ENCODE measurements around the gene LHX4.

LHX4 gene

GRCh38 chr1:180246579-180246978, 16.5 kb downstream of the LHX4 start:
- no peak for ATAC-seq
- TF ChIP-seq, protein P1, sequence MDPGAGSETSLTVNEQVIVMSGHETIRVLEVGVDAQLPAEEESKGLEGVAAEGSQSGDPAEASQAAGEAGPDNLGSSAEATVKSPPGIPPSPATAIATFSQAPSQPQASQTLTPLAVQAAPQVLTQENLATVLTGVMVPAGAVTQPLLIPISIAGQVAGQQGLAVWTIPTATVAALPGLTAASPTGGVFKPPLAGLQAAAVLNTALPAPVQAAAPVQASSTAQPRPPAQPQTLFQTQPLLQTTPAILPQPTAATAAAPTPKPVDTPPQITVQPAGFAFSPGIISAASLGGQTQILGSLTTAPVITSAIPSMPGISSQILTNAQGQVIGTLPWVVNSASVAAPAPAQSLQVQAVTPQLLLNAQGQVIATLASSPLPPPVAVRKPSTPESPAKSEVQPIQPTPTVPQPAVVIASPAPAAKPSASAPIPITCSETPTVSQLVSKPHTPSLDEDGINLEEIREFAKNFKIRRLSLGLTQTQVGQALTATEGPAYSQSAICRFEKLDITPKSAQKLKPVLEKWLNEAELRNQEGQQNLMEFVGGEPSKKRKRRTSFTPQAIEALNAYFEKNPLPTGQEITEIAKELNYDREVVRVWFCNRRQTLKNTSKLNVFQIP (CRISPR knock-in tag; IDR thresholded peaks at IDR 0.05; ENCODE audit: borderline replicate concordance, low read depth): no peak
- TF ChIP-seq RARB (CRISPR knock-in tag; IDR thresholded peaks at IDR 0.05) (no peak), ISL1 (CRISPR knock-in tag; IDR thresholded peaks at IDR 0.05) (no peak), PATZ1 (CRISPR knock-in tag; IDR thresholded peaks at IDR 0.05; ENCODE audit: borderline replicate concordance) (no peak), BACH2 (CRISPR knock-in tag; IDR thresholded peaks at IDR 0.05; ENCODE audit: borderline replicate concordance) (no peak), ZFP30 (CRISPR knock-in tag; IDR thresholded peaks at IDR 0.05) (no peak), ZNF565 (CRISPR knock-in tag; conservative IDR thresholded peaks at IDR 0.05; ENCODE audit: low read depth) (no peak), ZFP3 (CRISPR knock-in tag; IDR thresholded peaks at IDR 0.05) (no peak), CSDC2 (CRISPR knock-in tag; IDR thresholded peaks at IDR 0.05) (no peak), ZNF70 (CRISPR knock-in tag; IDR thresholded peaks at IDR 0.05) (no peak), CSRNP3 (CRISPR knock-in tag; IDR thresholded peaks at IDR 0.05) (no peak), SNAI2 (CRISPR knock-in tag; IDR thresholded peaks at IDR 0.05) (no peak), TCF4 (CRISPR knock-in tag; IDR thresholded peaks at IDR 0.05; ENCODE audit: borderline replicate concordance) (no peak), TOX (CRISPR knock-in tag; IDR thresholded peaks at IDR 0.05; ENCODE audit: borderline replicate concordance) (no peak), ESRRG (CRISPR knock-in tag; IDR thresholded peaks at IDR 0.05) (no peak)
- TF ChIP-seq, protein P2, sequence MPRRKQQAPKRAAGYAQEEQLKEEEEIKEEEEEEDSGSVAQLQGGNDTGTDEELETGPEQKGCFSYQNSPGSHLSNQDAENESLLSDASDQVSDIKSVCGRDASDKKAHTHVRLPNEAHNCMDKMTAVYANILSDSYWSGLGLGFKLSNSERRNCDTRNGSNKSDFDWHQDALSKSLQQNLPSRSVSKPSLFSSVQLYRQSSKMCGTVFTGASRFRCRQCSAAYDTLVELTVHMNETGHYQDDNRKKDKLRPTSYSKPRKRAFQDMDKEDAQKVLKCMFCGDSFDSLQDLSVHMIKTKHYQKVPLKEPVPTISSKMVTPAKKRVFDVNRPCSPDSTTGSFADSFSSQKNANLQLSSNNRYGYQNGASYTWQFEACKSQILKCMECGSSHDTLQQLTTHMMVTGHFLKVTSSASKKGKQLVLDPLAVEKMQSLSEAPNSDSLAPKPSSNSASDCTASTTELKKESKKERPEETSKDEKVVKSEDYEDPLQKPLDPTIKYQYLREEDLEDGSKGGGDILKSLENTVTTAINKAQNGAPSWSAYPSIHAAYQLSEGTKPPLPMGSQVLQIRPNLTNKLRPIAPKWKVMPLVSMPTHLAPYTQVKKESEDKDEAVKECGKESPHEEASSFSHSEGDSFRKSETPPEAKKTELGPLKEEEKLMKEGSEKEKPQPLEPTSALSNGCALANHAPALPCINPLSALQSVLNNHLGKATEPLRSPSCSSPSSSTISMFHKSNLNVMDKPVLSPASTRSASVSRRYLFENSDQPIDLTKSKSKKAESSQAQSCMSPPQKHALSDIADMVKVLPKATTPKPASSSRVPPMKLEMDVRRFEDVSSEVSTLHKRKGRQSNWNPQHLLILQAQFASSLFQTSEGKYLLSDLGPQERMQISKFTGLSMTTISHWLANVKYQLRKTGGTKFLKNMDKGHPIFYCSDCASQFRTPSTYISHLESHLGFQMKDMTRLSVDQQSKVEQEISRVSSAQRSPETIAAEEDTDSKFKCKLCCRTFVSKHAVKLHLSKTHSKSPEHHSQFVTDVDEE (CRISPR knock-in tag; IDR thresholded peaks at IDR 0.05): no peak

- no peak for ATAC-seq
- TF ChIP-seq GLIS3 (CRISPR knock-in tag; IDR thresholded peaks at IDR 0.05): no peak
- no peak for TF ChIP-seq SNAI2 (CRISPR knock-in tag; IDR thresholded peaks at IDR 0.05)
- no peak for TF ChIP-seq RARB (CRISPR knock-in tag; IDR thresholded peaks at IDR 0.05)
- no peak for TF ChIP-seq ZFP30 (CRISPR knock-in tag; IDR thresholded peaks at IDR 0.05)
- no peak for TF ChIP-seq CSRNP3 (CRISPR knock-in tag; IDR thresholded peaks at IDR 0.05)
Measured at GRCh38 chr1:180247061-180247460, 17.0 kb downstream of the LHX4 start.

DNA sequence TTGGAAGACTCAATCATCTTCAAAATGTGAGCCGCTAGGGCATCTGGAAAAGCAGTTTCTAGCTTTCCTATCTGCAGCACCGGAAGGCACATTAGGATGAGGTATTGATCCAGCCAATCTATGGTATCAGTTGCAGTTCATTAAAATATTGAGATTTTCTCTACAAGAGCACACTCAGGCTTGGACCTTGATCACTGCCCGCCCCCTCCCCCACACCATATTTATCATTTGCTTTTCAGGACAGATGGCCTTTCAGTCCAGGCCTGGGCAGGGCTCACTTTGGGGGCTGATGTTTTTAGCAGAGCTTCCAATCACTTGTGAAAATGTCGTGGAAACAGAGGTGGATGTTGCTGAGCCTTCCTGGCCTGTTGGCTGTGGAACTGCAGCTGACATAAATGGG, 17.5 kb downstream of the LHX4 start:
- TF ChIP-seq PATZ1 (CRISPR knock-in tag; IDR thresholded peaks at IDR 0.05; ENCODE audit: borderline replicate concordance): no peak
- no peak for TF ChIP-seq ZNF70 (CRISPR knock-in tag; IDR thresholded peaks at IDR 0.05)
- TF ChIP-seq ZNF565 (CRISPR knock-in tag; conservative IDR thresholded peaks at IDR 0.05; ENCODE audit: low read depth): no peak
- TF ChIP-seq, protein P2 (CRISPR knock-in tag; IDR thresholded peaks at IDR 0.05): no peak
- no peak for TF ChIP-seq CSDC2 (CRISPR knock-in tag; IDR thresholded peaks at IDR 0.05)
- TF ChIP-seq ZC3H10 (CRISPR knock-in tag; IDR thresholded peaks at IDR 0.05): no peak
- no peak for TF ChIP-seq ZFP3 (CRISPR knock-in tag; IDR thresholded peaks at IDR 0.05)
- no peak for ATAC-seq
